Inferior parietal cortex (tissue), 1 donor: ENCODE measurements around the gene HOMER3.

ENCODE experiments used
- DNase-seq: peaks from one replicate; pipeline ENCODE4 v3.0.0-alpha.2; 2016; ENCODE audit errors: extremely low spot score

The HOMER3 gene

DNA sequence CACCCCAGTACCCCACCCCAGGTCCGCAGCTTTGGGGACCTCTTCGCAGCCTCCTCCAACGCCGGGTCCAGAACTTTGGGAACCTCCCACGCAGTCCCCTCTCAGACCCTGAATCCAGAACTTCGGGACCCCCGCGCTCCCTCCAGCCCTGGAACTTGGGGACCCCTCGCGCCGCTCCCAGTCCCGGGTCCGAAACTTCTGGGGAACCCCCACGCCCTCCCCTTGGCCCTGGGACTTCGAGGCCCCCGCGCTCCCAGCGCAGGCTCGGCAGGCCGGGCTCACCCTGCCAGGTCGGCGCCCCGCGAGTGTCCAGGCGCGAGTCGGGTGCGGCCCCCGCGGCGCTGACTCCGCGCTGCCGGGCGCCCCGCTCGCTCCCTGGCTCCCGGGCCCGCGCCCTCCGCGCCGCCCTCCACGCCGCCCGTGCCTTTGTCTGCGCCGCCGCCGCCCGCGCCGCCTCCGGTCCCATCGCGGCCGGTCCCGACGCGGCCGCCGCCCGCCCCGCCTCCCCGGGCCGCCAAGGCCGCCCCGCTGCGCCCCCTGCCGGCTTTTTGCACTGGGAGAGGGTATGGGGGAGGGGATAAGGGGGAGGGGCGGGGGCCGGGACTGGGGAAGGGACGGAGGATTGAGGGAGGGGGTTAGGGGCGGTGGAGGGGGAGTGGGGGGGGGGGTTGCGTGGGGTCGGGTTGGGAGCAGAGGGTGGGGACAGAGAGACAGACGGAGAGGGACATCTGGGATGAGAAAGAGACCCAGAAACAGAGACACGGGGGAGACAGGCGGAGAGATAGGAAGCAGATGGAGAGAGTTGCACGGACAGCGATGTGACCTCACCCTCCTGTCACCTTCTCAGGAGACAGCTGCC lies at the start of gene HOMER3:
Gene HOMER3, minus strand, starts transcription at position 449 of the 859 bp plus-strand sequence. CDS start 2,235 bp downstream, outside the sequence.
- peak; percentile 64 for DNase-seq

DNA sequence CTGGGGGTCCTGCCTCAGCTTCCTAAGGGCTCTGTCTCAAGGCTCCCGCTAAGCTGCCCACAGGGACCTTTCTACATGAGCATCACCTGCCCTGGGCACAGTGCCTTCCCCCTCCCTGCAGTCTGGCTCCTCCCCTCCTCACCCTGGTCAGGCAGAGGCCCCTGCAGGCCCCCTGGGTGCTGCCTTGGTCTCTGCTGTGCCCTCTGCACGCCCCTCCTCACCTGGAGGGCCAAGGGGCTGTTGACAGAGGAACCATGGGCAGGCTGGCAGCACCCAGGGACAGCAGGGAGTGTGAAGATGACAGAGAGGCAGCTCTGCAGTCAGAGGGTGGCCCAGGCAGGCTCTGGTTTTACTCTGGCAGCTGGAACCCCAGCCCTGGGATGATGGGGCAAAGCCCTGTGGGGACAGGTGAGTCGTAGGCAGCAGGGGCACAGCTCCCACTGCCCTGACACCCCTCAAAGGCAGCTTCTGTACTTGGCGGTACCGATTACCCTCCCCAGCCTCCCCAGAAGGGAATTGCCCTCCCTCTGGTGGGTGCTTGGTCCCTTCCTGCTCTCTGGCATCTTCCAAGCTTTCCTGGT lies 49.2 kb upstream of the HOMER3 start:
- DNase-seq = no peak

DNA sequence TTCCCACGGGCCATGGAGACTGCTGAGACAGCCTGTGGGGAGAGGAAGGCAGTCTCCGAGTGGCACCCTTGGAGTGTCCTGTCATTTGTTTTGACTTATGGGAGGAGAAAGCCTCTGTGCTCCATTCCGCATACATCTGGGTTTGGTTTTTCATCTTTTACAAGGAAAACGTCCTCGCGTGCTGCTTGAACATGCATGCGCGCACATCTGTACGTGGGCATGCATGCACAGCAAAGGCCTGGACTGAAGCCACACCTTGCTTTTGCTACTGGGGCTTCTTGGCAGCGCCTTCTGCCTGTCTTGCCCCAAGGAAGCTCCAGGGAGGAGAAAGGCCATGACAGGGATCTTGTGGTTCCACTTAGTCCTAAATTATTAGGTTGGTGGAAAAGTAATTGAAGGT lies 48.3 kb upstream of the HOMER3 start:
- no peak for DNase-seq

DNA sequence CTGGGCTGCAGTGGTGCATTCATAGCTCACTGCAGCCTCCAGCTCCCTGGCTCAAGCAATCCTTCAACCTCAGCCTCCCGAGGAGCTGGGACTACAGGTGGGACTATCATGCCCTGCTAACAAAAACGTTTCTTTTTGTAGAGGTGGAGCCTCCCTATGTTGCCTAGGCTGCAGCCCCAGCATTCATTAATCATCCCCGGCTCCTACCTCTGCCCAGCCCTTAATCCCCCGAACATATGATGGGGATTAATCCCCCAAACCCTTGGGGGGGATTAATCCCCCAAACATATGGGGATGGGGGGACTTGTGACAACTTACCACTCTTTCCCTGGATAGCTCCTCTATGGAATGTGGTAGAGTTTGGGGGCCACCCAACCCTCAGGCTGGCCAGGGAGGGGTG lies 46.4 kb upstream of the HOMER3 start:
- DNase-seq = no peak

DNA sequence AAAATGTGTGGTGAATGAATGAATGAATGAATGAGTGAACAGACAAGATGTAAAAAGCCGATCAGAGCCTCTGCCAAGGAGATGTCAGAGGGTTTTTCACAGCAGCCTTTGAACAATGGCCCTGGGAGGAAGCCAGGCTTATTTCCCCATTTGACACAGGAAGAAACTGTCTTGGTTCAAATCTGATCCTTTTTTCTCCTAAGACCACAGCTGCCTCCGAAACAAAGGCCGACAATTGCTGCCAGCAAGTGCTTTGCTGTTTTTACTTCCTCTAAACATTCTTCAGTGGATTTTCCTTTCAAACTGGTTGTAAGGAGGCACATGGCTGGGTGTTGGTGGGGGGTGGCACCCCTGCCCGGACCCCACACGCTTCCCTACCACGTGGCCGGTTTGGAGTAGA lies 44.2 kb upstream of the HOMER3 start:
- DNase-seq = peak; percentile 17

DNA sequence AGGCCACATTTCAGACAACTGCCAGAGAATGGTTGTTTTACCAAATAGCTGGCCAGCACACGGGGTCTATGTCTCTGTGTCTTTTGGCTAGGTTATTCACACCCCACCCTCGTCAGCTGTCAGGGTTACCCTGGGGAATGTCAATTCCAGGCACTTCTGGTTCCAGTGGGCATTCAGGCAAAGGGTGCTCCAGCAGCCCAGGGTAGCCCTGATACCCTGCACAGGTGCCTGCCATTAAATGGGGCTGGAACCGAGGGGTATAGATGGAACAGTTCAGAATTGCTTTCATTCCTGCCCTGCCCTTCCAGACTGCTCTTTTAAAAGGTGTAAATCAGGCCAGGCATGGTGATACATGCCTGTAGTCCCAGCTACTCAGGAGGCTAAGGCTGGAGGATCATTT lies 43.2 kb upstream of the HOMER3 start:
- no peak for DNase-seq

DNA sequence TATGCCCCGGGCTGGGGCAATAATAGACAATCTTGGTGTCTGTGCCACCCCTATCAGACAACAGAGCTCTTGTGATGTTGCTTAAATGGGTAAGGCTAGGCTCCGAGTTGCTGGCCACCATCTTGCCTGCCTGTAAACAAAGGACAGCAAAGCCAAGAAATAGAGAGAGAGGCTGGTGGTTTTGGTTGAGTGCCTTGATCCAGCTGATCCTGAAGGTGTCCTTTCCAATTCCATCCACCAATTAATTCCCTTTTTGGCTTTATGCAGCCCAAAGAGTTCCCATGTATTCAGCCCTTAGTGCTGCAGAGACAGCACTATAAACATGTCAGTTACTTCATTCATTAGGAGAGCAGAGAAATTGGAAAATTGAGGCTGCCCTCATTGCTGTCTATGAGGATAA lies 41.7 kb upstream of the HOMER3 start:
- DNase-seq = no peak

DNA sequence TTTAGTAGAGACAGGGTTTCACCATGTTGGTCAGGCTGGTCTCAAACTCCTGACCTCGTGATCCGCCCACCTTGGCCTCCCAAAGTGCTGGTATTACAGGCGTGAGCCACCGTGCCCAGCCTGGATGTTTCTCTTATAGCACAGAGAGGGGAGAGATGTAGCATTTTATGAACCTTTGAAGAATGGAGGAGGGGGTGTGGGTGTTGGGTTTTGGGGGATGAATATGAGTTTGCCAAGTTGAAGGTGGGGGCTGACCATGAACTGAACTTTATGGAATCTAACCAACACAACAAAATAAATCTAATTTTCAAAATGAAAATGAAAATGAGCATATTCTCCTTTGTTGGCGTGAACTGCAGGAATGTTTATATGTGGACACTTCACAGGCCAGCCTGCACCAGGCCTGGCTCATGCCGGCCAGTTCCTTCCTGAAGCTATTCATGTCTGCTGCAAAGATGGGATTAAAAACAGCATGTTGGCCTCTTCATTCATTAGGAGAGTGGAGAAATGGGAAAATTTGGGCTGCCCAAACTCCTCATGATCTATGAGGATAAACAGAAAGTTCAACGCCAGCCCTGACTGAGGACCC lies 39.5 kb upstream of the HOMER3 start:
- DNase-seq = no peak

DNA sequence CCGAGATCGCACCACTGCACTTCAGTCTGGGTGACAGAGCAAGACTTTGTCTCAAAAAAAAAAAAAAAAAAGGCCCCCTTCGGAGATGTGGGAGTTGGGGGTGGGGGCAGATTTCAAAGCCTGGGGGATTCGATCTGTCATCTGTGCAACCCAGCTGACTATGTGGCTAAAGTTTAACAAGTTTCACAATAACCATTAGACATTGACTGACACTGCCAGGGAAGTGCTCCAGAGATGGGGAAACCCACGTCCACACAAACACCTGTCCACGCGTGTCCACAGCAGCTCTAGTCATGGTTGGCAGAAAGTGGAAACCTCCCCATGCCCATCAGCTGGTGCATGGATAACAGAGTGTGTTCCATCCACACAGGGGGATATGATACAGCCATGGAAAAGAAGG lies 37.6 kb upstream of the HOMER3 start:
- DNase-seq = no peak

DNA sequence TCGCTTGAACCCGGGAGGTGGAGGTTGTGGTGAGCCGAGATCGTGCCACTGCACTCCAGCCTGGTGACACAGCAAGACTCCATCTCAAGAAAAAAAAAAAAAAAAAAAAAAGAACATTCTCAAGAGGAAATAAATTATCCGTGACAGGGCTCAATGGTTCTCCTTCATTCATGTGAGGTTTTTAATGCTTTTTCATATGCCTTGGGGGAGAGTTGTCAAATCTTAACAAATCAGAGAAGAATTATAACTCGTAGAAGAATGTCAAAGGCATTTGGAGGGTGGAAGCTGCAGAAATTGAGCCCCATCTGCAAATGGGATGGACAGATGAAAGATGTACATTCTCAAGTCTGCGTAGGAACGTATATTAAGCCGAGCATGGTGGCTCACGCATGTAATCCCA lies 34.9 kb upstream of the HOMER3 start:
- DNase-seq = no peak

DNA sequence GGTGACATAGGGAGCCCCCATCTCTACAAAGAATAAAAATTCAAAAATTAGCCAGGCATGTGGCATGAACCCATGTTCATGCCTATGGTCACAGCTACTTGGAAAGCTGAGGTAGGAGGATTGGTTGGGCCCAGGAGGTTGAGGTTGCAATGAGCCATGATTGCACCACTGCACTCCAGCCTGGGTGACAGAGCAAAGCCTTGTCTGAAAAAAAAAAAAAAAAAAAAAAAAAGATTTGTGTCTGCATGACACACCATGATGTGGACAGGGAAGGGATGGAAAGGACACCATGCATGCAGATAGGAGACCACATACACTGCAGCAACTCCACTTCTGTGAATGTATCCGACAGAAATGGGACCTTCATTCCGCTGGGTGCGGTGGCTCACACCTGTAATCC lies 34.0 kb upstream of the HOMER3 start:
- DNase-seq = no peak

DNA sequence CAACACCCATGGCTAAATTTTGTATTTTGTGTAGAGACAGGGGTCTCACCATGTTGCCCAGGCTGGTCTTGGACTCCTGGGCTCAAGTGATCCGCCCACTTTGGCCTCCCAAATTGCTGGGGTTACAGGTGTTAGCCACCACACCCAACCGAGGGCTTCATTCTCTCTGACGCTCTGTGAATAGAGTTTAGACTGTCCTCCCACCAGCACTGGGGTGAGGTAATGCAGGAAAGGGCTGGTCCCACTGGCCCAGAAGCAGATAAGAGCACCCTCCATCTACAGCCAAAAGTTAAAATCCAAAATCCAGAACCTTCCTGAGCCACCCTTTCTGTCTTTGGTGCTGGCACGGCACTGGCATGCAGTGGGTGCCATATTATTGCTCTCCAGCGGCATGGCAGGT lies 31.8 kb upstream of the HOMER3 start:
- DNase-seq = no peak

DNA sequence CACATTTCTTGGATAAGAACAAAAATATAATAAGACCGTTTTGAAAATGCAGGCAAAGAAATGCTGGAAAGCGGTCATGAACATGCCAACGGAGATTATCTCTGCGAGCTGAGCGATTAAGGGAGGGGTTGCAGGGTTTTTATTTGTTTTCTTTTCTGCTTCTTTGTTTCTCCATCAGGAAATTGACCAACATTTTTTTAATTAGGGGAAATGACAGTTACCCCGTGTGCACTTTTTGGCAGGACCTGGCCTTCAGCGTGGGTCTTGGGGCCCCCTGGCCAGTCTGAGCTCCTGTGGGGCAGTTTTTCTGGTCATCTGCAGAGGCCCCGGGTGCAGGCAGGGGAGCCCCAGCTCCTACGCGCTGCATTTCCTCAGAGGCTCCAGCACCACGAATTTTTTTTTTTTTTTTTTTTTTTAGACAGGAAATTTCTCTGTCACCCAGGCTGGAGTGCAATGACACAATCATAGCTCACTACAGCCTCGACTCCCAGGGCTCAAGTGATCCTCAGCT lies 31.3 kb upstream of the HOMER3 start:
- no peak for DNase-seq

DNA sequence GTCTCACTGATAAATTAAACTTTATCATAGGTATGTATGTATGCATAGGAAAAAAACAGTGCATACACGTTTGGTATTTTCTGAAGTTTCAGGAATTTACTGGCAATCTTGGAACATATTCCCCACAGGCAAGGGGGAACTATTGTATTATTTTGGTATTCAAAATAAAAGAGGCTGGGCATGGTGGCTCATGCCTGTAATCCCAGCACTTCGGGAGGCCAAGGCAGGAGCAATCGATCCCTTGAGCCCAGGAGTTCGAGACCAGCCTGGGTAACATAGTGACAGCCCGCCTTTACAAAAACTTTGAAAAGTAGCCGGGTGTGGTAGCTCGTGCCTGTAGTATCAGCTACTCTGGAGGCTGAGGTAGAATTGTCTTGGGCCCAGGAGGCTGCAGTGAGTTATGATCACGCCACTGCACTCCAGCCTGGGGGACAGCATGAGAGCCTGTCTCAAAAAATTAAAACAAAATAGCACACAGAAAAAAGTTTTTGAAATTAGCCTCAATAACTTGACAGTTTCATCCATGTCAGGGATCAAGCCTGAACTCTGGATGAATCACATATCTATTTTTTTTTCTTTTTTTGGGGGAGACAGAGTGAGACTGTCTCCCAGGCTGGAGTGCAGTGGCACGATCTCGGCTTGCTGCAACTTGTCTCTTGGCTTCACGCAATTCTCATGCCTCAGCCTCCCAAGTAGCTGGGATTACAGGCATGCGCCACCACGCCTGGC lies 29.1 kb upstream of the HOMER3 start:
- no peak for DNase-seq

DNA sequence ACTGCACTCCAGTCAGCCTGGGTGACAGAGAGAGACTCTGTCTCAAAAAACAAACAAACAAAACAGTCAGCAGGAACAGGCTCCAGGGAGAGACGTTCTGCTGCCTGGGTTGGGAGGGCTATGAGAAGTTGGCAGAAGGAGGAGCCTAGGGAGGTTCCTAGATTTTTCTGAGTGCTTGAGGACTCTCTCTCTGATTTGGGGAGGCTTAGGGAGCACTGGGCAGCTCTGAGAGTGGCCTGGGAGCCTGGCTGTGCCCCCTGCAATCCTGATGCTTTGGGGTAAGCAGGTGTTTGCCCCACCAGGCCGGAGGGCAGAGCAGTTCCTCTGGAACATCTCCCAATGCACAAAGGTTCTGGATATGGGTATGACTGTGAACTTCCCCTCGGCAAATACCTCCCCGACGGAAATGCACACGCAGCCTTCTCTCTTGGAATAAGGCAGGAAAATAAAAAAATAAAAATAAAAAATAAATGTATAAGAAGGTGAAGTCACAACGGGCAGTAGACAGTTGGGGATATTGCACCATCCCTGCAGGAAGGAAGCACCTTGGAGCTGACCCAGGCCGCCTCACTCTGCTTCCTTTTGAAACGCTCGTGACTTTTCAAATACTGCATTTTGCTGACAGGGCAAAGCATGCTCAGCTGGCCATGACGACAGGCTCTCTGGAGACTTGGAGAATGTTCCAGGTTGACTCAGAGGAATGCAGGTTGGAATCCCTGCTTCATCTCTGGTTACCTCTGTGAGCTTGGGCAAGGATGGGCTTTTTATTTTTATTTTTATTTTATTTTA lies 26.5 kb upstream of the HOMER3 start:
- no peak for DNase-seq

DNA sequence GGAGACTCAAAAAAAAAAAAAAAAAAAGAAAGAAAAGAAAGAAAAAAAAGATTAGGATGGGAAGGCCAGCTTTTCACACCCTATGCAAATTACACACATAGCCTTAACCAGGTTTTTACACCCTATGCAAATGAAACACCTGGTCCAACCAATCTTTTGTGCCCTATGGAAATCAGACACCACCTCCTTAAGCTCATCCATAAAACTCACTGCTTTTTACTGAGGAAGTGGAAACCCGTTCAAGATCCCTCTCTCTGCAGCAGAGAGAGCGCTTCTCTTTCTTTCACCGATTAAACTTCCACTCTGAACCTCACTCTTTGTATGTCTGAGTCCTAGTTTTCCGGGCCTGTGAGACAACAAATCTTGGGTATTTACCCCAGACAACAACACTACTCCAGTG lies 25.3 kb upstream of the HOMER3 start:
- DNase-seq = no peak

DNA sequence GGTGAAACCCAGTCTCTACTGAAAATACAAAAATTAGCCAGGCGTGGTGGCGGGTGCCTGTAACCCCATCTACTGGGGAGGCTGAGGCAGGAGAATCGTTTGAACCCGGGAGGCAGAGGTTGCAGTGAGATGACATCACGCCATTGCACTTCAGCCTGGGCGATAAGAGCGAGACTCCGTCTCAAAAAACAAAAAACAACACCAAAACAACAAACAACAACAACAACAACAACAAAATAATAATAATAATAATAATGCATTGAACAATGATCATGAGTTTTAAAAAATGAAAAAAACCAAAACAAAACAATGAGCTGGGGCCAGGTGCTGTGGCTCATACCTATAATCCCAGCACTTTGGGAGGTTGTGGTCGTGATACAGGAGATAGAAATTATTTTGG lies 23.1 kb upstream of the HOMER3 start:
- no peak for DNase-seq

DNA sequence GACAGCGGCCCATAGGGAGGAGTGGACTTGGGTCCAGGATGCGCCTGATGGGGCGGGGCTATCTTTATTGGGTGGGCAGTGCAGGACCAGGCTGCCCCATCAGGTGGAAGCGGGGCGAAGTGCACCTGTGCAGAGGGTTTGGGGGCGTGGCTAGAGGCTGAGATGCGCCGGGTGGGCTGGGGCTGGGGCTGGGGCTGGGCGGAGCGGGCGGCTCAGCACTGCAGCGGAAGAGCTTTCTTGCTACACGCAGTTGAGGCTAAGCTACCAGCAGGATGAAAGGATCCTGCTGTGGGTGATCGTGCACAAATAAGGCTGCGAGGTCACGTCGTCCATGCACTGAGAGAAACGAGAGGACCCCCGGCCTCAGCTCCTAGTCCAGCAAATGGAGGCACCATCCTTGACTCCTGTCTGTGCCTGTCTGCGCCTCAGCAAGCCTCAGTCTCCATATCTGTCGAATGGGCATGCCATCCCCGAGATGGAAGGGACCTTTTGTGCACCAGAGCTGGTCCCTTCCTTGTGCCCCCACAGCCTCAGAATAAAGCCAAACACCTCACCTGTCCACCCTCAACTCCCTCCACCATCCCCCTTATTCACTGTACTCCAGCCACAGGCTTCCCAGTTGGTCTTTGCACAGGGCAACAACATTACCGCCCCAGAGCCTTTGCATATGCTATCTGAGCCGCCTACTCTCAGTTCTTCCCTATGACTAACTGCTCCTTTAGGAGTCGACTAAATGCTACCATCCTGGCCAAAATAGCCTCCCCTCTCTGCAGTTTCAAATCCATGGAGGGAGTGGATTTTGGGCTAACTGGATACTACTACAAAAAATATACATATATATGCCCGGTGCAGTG lies 21.0 kb upstream of the HOMER3 start:
- no peak for DNase-seq

DNA sequence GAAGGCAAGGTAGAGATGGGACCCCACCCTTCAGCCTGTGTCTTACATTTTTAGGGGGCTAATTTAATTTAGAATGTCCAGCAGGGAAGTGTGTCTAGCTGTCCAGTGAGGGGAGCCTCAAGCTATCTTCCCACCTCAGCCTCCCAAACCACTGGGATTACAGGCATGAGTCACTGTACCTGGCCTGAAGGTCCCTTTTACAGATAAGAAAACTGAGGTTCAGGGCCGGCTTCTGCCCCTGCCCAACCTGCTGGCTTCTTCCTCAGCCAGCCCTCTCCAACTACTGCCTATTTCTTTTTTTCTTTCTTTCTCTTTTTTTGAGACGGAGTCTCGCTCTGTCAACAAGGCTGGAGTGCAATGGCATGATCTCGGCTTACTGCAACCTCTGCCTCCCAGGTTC lies 19.4 kb upstream of the HOMER3 start:
- DNase-seq = no peak

DNA sequence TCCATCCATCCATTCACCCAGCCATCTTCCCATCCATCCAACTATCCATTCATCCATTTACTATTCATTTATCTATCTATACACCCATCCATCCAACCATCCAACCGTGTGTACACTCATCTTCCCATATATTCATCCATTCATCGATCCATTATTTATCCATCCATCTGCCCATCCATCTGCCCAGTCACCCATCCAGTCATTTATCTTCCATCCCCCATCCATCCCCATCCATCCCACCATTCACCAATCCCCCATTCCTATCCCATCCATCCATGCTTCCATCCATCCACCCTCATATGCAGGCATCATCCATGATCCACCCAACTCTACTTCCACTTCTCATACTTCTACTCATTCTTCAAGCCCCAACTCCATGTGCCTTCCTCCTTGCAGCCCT lies 14.0 kb upstream of the HOMER3 start:
- DNase-seq = no peak

DNA sequence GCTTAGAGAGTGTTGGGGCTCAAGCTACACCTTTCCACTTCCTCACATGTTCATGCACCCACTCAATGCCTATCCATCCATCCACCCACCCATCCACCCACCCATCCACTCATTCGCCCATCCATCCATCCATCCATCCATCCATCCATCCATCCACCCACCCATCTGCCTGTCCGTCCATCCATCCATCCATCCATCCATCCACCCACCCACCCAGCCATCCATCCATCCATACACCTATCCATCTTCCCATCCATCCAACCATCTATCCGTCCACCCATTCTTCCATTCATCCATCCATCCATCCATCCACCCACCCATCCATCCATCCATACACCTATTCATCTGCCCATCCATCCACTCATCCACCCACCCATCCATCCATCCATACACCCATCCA lies 13.1 kb upstream of the HOMER3 start:
- no peak for DNase-seq
